Activated T-cell treated with anti-CD3 and anti-CD28 coated beads for 4 hours (primary cell): Measurements from ENCODE around the gene PBLD.
A peak's percentile ranks its signal among the peaks of the same experiment; 100 is the strongest.
"Not testable (repeated sequence)": the region's sequence is repeated elsewhere in the genome, so short reads cannot be mapped to it uniquely, and the experiment has no call there.

Experiments
- DNase-seq: peaks from one replicate; pipeline ENCODE4 v3.0.0-alpha.2; 2020

The PBLD gene

GRCh38 chr10:68330852-68331454, 1.8 kb downstream of the PBLD start:
- peak; percentile 9 for DNase-seq

DNA sequence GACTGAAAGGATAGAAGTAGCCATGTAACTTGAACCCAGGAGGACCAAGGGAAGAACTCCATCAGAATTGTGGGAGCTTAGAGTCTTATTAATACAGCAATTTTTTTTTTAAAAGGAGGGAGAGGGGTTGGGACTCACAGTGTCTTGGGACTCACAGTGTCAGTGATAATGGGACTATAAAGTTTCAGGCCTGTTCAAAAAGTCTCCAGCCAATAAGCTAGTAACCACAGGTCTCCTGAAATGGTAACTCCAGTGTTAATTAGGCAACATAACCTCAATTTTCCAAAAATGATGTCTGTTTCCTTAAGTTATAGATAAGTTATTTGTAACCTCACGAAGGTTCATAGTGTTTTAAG, 3.2 kb downstream of the PBLD start:
- DNase-seq = no peak

DNA sequence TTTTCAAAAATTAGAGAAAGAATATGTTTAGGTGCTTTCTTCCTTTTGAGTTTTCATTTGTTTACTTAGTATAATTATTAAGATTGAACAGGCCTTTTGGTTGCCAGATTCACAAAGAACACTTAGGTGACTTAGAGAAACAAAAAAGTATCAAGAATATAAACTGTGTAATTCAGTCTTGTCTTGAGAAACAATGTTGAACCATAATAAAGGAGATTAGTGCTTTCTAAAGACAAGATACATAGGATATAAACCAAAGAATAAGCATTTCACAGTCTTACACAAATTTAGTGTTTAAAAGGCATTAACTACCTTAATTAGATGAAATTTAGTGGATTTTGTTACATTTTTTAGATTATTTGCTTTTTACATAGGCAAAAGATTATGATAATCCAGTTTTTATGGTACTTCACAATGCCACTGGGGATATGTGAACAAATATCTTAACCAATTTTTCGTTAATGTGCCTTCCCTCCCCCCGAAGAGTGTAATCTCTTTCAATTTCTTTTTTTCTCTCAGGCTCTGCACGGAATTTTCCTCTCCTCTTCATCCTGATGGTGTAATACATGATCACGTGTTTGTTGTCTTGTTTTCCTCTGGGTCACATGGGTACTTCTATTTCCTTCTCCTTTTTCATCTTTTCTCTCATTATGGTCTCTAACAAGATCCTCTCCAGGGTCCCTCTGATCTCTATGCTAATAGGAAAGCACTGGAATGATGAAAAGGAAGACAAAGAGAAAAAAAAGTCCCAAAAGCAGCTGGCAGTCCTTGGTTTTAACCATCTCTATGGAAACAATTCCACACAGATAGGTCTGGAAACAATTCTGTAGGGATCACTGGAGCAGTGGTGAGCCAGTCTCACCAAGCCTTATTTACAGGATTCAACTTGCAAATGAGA, 4.6 kb downstream of the PBLD start:
- no peak for DNase-seq

GRCh38 chr10:68324396-68324795, 8.3 kb downstream of the PBLD start:
- not testable (repeated sequence) for DNase-seq

DNA sequence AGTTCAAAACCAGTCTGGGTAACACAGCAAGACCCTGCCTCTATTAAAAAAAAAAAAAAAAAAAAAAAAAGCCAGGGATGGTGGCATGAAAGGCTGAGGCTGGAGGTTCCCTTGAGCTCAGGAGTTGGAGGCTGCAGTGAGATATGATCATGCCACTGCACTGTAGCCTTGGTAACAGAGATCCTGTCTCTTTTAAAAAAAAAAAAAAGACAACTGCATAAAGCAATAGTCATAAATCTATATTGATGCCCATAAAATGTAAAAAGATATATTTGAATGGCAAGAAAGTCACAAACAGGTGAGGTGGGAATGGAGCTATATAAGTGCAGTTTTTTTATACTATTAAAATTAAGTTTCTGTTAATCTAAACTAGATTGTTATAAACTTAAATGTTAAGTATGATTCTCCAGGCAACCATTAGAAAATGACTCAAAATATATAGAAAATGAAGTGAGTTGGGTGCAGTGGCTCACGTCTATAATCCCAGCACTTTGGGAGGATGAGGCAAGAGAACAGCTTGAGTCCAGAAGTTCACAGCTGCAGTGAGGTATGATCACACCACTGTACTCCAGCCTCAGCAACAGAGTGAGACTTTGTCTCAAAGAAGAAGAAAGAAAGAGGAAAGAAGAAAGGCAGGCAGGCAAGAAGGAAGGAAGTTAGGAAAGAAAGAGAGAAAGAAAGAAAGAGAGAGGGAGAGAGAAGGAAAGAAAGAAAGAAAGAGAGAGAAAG, 14.2 kb downstream of the PBLD start:
- no peak for DNase-seq

- DNase-seq = no peak
Measured at GRCh38 chr10:68315582-68315981, 17.1 kb downstream of the PBLD start.

DNA sequence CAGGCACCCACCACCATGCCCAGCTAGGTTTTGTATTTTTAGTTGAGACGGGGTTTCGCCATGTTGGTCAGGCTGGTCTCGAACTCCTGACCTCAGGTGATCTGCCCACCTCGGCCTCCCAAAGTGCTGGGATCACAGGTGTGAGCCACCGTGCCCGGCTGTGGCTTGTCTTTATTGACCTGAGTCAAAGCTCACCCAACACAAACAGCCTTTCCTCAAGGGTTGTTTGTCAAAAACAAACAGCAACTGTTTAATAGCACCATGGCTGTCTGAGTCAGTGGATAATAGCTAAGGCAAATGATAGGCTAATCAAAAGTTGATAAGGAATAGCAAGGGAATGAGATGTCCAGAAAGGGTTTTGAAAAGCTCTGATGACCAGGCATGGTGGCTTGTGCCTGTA, 17.8 kb downstream of the PBLD start:
- not testable (repeated sequence) for DNase-seq

- DNase-seq = no peak
Measured at GRCh38 chr10:68310531-68310930, 22.2 kb downstream of the PBLD start.

DNA sequence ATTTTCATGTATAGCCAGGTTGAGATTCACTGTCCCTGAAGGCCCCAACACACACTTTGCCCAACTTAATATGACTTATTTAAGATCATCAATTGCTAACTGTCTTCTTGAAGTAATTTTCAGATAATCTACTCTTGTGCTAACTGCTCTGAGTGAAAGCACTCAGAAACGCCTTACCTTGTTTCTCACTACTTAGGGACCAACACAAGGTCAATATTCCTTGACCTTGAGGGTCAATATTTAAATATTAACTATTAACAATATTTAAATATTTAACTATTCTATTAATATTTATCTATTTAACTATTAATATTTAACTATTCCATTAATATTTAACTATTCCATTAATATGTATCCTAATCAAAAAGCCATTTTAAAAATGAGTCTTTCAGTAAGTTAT, 26.9 kb downstream of the PBLD start:
- DNase-seq = no peak

DNA sequence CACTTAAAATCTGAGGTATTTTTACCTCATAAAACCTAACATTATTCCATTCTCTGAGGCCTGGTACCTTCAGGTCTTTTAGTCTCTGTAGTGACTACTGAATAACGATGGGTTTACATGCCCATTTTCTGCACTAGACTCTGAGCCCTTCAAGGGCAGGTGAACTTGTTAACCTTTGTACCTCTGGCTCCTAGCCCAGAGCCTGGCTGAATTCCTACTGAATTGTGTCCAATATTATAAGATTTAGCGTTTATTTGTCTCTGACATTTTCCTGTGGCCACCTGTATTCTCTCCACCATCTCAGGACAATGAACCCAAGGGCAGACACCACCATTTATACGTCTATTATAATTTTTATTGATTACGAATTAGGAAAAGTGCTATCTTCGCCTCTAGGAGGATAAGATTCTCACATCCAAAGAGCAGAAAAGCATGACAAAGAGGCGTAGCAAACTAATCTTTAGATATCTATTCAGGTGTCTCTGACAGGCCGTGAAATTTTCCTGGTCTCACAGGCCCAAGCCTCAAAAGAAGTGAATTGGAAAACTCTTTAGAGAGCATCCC, 28.8 kb downstream of the PBLD start:
- DNase-seq = no peak

- DNase-seq = no peak
Measured at GRCh38 chr10:68302871-68303270, 29.9 kb downstream of the PBLD start.

- DNase-seq = no peak
Measured at GRCh38 chr10:68302503-68302823, 30.3 kb downstream of the PBLD start.

- no peak for DNase-seq
Measured at GRCh38 chr10:68301790-68302502, 30.8 kb downstream of the PBLD start.

DNA sequence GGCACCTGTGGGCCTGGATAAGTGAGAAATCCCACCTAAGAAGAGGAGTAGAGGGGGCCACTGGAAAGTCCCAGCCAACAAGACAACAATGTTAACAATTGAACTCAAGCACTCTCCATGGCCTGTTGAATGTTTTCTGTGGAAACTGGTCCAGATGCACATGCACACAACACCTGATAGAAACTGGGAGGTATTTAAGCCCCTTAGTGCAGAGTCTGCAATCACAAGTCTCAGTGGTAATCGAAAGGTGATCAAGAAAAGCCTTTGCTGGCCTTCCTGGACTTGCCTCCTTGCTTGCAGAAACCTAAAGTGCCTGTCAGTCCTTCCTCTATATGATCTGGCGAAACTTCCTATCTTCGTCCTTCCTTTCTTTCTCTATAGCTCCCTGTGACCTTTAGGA, 31.4 kb downstream of the PBLD start:
- DNase-seq = no peak

DNA sequence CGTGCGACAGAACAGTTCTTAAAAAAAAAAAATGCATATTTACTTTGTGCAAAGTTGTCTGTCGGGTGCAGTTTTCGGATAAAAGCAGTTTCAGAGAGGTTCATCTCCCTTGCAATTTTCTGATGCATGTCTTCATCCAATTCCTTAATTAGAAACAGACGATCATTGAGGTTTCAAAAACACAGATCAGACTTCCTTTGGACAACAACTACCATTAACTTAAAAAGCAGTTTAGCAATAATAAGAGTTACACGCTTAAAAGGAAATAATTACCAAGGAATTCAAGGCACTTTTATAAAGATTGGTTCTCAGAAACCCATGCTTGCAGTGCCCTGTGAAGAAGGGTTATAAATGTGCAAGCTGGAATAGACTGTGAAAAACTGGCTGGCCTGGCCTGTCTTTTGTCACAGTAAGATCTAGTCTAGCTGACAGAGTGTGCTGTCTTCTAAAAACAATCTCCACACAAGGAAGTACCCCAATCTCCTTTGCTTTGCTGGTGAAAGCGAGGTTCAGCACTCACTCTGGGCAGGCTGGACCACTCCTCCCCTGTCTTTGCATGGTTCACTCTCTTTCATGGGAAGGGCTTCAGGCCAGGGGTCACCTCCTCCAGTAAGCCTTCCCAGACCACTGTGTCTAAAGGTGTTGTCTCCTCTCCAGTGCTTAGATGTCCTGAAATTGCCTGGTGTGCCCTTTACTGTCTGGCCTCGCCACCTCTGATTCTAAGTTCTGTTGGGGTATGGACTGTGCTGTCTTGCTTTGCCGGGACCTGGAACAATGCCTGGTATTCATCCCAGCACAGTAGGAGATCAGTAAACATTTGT, 35.7 kb downstream of the PBLD start:
- no peak for DNase-seq

DNA sequence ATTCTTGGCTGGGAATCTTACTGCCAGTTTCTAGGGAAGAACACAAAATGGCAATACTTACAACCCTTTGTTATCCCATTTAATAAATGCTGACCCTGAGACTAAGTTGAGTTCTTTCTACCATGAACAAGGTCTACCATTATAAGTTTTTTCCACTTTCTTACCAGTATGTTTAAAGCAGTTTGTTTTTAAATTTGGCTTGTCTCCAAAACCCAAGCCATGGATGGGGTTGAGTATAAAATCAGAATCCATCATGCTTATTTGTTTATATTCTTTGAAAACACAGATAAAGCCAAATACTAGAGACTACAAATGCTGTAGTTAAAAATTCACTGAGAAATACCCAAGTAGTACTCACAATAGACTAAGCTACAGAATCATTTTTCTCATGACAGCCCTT, 42.0 kb downstream of the PBLD start:
- no peak for DNase-seq

DNA sequence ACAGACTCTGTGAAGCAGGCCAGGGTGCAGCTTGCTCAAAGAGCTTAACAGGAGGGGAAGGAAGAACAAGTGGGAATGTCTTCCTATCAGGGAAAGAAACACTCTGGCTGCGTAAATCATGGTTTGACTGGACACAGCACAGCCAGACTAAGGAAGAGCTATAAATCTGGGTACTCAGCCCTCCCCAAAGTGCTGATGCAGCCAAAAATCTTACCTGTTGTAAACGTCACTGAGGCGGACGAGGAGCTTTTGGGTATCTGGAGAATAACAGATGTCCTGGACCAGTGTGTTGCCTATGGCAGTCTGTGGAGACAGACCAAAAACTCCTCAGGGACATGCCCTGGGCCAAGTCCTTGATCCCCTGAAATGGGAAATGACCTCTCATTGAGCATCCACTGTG, 44.0 kb downstream of the PBLD start:
- DNase-seq = no peak

- no peak for DNase-seq
Measured at GRCh38 chr10:68284062-68285001, 48.4 kb downstream of the PBLD start.

- no peak for DNase-seq
Measured at GRCh38 chr10:68280758-68281157, 52.0 kb downstream of the PBLD start.

DNA sequence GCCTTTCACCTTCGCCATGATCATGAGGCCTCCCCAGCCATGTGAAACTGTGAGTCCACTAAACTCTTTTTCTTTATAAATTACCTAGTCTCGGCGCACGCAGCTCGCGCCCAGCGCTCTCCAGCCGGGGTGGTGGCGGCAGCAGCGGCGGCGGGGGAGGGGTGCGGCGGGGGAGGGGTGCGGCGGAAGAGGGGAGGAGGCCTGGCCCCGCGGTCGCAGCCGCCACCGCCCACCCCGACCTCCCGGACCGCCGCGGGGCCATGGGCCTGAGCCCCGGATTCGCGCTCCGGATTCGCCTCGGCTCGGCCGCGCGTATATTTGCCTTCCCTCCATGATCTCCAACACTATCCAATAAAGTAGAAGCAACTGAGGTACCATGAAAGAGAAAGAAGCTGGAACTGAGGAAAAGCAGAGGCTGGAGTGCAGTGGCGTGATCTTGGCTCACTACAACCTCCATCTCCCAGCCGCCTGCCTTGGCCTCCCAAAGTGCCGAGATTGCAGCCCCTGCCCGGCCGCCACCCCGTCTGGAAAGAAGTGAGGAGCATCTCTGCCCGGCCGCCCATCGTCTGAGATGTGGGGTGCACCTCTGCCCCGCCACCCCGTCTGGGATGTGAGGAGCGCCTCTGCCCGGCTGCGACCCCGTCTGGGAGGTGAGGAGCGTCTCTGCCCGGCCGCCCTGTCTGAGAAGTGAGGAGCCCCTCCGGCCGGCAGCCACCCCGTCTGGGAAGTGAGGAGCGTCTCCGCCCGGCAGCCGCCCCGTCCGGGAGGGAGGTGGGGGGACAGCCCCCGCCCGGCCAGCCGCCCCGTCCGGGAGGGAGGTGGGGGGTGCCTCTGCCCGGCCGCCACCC, 53.6 kb downstream of the PBLD start:
- not testable (repeated sequence) for DNase-seq
